ENCODE data around the gene ALPG. TPM values are rescaled to one million over a fixed set of nuclear protein-coding genes. Genes with fewer than 3 reads are reported as not detected.
"Not testable (repeated sequence)": the region's sequence is repeated elsewhere in the genome, so short reads cannot be mapped to it uniquely, and the experiment has no call there.

ALPG gene
- total RNA-seq, 1 donor from 2014 or later, result not detected

- no peak for DNase-seq (ENCODE audit: low read depth)
Measured at GRCh38 chr2:232376713-232377112, 29.9 kb upstream of the ALPG start.

- DNase-seq (ENCODE audit: low read depth), result no peak
Measured at GRCh38 chr2:232377319-232377718, 29.3 kb upstream of the ALPG start.

- DNase-seq (ENCODE audit: low read depth), result no peak
Measured at GRCh38 chr2:232377841-232378734, 28.6 kb upstream of the ALPG start.

GRCh38 chr2:232378735-232379151 lies 27.9 kb upstream of the ALPG start, which contains the start of gene ALPP:
TSS of gene ALPP (plus strand) at chr2:232378751. CDS start at chr2:232378803, 52 bp downstream.
- not testable (repeated sequence) for DNase-seq (ENCODE audit: low read depth)

GRCh38 chr2:232379610-232380590 lies 26.7 kb upstream of the ALPG start:
- not testable (repeated sequence) for DNase-seq (ENCODE audit: low read depth)

GRCh38 chr2:232381204-232382031 lies 25.2 kb upstream of the ALPG start:
- DNase-seq (ENCODE audit: low read depth), result not testable (repeated sequence)

GRCh38 chr2:232382331-232383225 lies 24.1 kb upstream of the ALPG start:
- DNase-seq (ENCODE audit: low read depth), result no peak

- DNase-seq (ENCODE audit: low read depth), result no peak
Measured at GRCh38 chr2:232384466-232384865, 22.2 kb upstream of the ALPG start.

- DNase-seq (ENCODE audit: low read depth), result not testable (repeated sequence)
Measured at GRCh38 chr2:232385058-232385457, 21.6 kb upstream of the ALPG start.

GRCh38 chr2:232385660-232386489 lies 20.8 kb upstream of the ALPG start:
- peak; percentile 78 for DNase-seq (ENCODE audit: low read depth)

- DNase-seq (ENCODE audit: low read depth), result no peak
Measured at GRCh38 chr2:232386490-232386739, 20.2 kb upstream of the ALPG start.

- no peak for DNase-seq (ENCODE audit: low read depth)
Measured at GRCh38 chr2:232386740-232387450, 19.7 kb upstream of the ALPG start.

GRCh38 chr2:232387451-232388171 lies 19.0 kb upstream of the ALPG start:
- DNase-seq (ENCODE audit: low read depth), result no peak

GRCh38 chr2:232388324-232388891 lies 18.2 kb upstream of the ALPG start:
- no peak for DNase-seq (ENCODE audit: low read depth)

- no peak for DNase-seq (ENCODE audit: low read depth)
Measured at GRCh38 chr2:232389327-232389726, 17.3 kb upstream of the ALPG start.

GRCh38 chr2:232390661-232391060 lies 16.0 kb upstream of the ALPG start:
- DNase-seq (ENCODE audit: low read depth), result no peak

GRCh38 chr2:232393556-232393955 lies 13.1 kb upstream of the ALPG start:
- DNase-seq (ENCODE audit: low read depth), result no peak

Measured in myocyte (in vitro differentiated cells).